Measurements from ENCODE around the gene CHRNB2. TPM values are rescaled to one million over a fixed set of nuclear protein-coding genes. Genes with fewer than 3 reads are reported as not detected.

The CHRNB2 gene
- total RNA-seq, 2 experiments from 2014 or later, result not detected

DNA sequence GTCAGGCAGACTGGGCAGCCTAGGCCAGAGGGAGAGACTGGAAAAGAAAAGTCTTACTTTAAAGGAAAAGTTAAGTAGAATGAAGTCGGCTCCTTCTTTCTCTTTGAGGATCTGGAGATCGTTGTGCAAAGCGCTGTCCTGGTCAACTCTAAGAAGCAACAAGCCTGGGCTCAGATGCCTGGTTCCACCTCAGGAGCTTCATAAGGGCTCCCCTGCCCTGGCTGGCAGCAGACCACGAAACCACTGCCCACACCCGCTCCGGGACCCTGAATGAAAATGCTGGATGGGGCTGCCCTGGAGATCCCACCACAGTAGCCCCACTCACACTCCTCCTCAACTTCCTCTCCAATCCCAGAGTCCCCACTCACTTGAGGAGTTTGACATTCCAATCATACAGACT, 15.5 kb upstream of the CHRNB2 start:
- ChIA-PET CTCF (interaction anchor here (7.1 kb wide), 1 partner anchor 72 kb away, joined by 53 read pairs; no protein-coding TSS in a partner anchor), POLR2A (interaction anchor here (0.8 kb wide), 1 partner anchor 73 kb away, joined by 3 read pairs; no protein-coding TSS in a partner anchor)
- Mint-ChIP-seq H3K9me3 (no peaks in the 10 kb centered on the region), H3K4me3 (no peak overlapping the region), H3K27ac (no peak overlapping the region), H3K4me1 (ENCODE audit: low read depth) (peaks cover 24% of the 10 kb centered on the region), H3K36me3 (ENCODE audit: low read depth) (peaks cover 50% of the 10 kb centered on the region), H3K27me3 (no peaks in the 10 kb centered on the region)
- intact Hi-C loops (cut with micrococcal nuclease), result no loop called here
- TF ChIP-seq, protein P1, sequence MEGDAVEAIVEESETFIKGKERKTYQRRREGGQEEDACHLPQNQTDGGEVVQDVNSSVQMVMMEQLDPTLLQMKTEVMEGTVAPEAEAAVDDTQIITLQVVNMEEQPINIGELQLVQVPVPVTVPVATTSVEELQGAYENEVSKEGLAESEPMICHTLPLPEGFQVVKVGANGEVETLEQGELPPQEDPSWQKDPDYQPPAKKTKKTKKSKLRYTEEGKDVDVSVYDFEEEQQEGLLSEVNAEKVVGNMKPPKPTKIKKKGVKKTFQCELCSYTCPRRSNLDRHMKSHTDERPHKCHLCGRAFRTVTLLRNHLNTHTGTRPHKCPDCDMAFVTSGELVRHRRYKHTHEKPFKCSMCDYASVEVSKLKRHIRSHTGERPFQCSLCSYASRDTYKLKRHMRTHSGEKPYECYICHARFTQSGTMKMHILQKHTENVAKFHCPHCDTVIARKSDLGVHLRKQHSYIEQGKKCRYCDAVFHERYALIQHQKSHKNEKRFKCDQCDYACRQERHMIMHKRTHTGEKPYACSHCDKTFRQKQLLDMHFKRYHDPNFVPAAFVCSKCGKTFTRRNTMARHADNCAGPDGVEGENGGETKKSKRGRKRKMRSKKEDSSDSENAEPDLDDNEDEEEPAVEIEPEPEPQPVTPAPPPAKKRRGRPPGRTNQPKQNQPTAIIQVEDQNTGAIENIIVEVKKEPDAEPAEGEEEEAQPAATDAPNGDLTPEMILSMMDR (IDR thresholded peaks at IDR 0.05), result no peak
- ATAC-seq (no peak), DNase-seq (no peak)

DNA sequence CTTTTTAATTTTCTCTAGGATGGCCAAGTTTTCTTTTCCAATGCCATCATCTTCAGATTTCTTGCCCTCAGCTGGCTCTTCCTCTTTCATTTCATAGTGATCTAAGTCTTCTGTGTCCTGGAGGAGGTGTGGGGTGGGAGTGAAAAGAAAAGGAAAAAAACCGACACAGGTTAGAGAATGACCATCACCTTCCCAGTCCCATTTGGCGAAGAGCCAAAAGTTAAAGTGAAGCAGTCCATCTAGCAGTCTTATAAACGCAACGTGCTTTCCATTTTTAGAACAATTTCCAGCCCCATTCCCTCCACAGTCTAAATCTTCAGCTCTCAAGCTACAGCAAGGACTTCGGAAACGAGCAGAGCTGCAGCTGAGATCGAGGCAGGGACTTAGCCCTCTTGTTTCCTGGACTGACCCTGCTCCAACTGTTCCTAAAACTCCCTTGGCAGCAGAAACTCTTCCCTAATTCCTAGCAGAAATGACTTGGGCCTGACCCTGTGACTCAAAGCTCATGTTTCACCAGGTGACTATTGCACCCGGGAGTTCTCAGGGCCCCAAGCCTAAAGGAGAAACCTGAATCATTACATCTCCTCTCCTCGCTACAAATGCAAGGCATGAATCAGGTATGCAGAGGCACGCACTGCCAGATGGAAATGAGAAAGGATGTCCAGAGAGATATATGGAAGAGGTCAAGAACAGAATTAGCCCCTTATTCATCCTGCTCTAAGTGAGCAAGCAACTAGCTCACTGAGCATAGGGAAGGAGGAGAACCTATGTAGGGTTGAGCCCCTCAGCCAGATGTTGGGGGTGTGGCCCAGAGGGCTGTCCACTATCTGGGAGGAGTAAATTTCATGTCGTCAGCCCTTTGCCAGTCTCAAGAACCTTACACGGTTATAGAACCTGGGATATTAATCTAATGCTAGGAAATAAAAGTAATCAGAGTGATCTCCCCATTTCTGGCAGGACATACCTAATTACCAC, 14.2 kb upstream of the CHRNB2 start:
- no peak overlapping the region for H3K4me3 Mint-ChIP-seq
- TF ChIP-seq, protein P1 (IDR thresholded peaks at IDR 0.05), result no peak
- H3K27ac Mint-ChIP-seq, result no peak overlapping the region
- ChIA-PET POLR2A (interaction anchor here (0.9 kb wide), 1 partner anchor 10 kb away, joined by 3 read pairs; no protein-coding TSS in a partner anchor), CTCF (interaction anchor here (0.9 to 7.1 kb wide), 6 partner anchors 7 to 88 kb away, joined by 3 to 53 read pairs (median 4); no protein-coding TSS in a partner anchor)
- no peak for DNase-seq
- H3K9me3 Mint-ChIP-seq, result no peaks in the 10 kb centered on the region
- ATAC-seq, result no peak
- intact Hi-C loops (cut with micrococcal nuclease), result no loop called here
- no peaks in the 10 kb centered on the region for H3K27me3 Mint-ChIP-seq
- peaks cover 29% of the 10 kb centered on the region for H3K4me1 Mint-ChIP-seq (ENCODE audit: low read depth)
- H3K36me3 Mint-ChIP-seq (ENCODE audit: low read depth), result peaks cover 57% of the 10 kb centered on the region

DNA sequence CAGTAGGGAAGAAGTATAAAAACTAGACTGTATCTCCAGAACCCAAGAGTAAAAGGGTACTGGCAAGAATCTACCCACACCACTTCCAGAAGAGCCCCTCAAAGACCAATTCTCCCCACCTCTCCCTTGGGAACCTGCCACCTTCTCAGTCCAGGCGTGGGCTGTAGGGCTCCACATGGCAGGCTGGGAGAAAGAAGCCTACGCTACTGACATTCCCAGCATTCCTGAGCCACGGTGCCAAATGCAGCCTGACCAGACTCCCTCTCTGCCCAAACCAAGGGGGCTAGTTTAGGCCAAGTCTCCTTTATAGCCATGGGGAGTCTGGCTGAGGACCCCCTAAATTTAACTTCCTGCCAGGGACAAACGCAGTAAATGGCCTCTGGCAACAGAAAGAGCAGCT, 11.2 kb upstream of the CHRNB2 start:
- Mint-ChIP-seq H3K27ac (peak overlapping the region; percentile 89), H3K4me1 (ENCODE audit: low read depth) (peaks cover 23% of the 10 kb centered on the region), H3K27me3 (no peaks in the 10 kb centered on the region), H3K36me3 (ENCODE audit: low read depth) (peaks cover 46% of the 10 kb centered on the region), H3K4me3 (peak overlapping the region; percentile 88), H3K9me3 (no peaks in the 10 kb centered on the region)
- CTCF ChIA-PET, result interaction anchor here (4.6 kb wide), 1 partner anchor 10 kb away, joined by 24 read pairs; no protein-coding TSS in a partner anchor
- no peak for DNase-seq
- POLR2A ChIA-PET, result interaction anchor here (1.0 kb wide), 1 partner anchor 11 kb away, joined by 3 read pairs; no protein-coding TSS in a partner anchor
- intact Hi-C loops (cut with micrococcal nuclease), result no loop called here
- TF ChIP-seq, protein P1 (IDR thresholded peaks at IDR 0.05), result no peak
- ATAC-seq, result no peak

DNA sequence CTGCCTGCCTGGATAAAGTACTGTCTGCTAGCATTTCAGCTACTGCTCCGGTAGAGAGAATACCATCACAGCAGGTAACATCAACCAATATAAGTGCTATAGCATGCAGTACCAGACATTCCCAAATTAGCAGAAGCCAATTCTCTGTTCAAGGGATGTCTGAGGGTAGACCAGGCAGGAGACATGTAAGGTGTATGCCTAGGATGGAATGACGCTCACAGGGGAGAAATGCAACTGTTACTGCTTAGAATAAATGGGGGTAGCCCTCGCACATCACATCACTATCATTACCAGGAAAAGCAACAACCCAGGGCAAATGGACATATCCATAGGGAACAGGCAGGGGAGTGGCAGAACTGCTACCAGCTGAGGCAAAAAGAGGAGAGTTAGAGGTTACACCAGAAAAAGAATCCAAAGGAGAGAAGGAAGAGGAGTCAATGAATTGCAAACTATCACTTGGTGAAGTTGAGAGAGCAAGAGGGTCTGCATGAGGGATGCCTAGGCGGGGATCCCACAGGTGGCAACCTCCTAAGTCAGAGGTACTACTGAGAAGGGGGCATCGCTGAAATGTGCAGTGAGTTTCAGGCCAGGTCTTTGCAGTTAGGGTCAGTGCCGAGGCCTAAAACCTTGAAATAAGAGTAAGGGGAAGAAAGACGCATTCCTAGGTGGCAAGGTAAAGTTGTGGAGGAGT, 10.2 kb upstream of the CHRNB2 start:
- ChIA-PET CTCF (interaction anchor here (0.9 to 4.6 kb wide), 2 partner anchors 11 to 203 kb away, joined by 3 to 24 read pairs; no protein-coding TSS in a partner anchor), POLR2A (interaction anchor here (1.0 kb wide), 1 partner anchor 12 kb away, joined by 3 read pairs; no protein-coding TSS in a partner anchor)
- DNase-seq, result no peak
- ATAC-seq, result no peak
- H3K36me3 Mint-ChIP-seq (ENCODE audit: low read depth), result peaks cover 37% of the 10 kb centered on the region
- H3K9me3 Mint-ChIP-seq, result no peaks in the 10 kb centered on the region
- peak overlapping the region; percentile 89 for H3K27ac Mint-ChIP-seq
- intact Hi-C loops (cut with micrococcal nuclease), result no loop called here
- TF ChIP-seq, protein P1 (IDR thresholded peaks at IDR 0.05), result no peak
- peak overlapping the region; percentile 88 for H3K4me3 Mint-ChIP-seq
- no peaks in the 10 kb centered on the region for H3K27me3 Mint-ChIP-seq
- H3K4me1 Mint-ChIP-seq (ENCODE audit: low read depth), result peaks cover 23% of the 10 kb centered on the region

All from activated CD8-positive, alpha-beta T cell treated with anti-CD3 and anti-CD28 coated beads for 36 hours (primary cell).